Neural progenitor cell (in vitro differentiated cells): ENCODE results near the gene TPST2. TPM values are rescaled to one million over a fixed set of nuclear protein-coding genes. Genes with fewer than 3 reads are reported as not detected.

Source experiments
- DNase-seq: peaks from one replicate; pipeline ENCODE4 v3.0.0-alpha.2; 2016; ENCODE audit warnings: low spot score
- H2AFZ ChIP-seq: fragments of 200-600 bp; sonication (generic); replicated peaks from 2 replicates; pipeline ENCODE4 v1.6.1; 2016; ENCODE audit warnings: antibody characterized with exemption
- H3F3A ChIP-seq: fragments of 200-600 bp; sonication (generic); 2 replicates; pipeline ENCODE4 v1.6.1; 2016; ENCODE audit warnings: antibody characterized with exemption, low read depth
- H3K27ac ChIP-seq: fragments of 200-600 bp; sonication (generic); 2 replicates; pipeline ENCODE4 v1.5.1; 2016; ENCODE audit warnings: mild to moderate bottlenecking
- H3K27me3 ChIP-seq: fragments of 200-600 bp; sonication (generic); 2 replicates; pipeline ENCODE4 v1.6.1; 2016; ENCODE audit warnings: mild to moderate bottlenecking, moderate library complexity
- H3K36me3 ChIP-seq: fragments of 200-600 bp; sonication (generic); 2 replicates; pipeline ENCODE4 v1.5.1; 2016
- H3K4me1 ChIP-seq: fragments of 200-600 bp; sonication (generic); 2 replicates; pipeline ENCODE4 v1.6.1; 2016; ENCODE audit warnings: mixed run types
- H3K4me2 ChIP-seq: fragments of 200-600 bp; sonication (generic); 2 replicates; pipeline ENCODE4 v1.6.1; 2016
- H3K4me3 ChIP-seq: fragments of 200-600 bp; sonication (generic); 2 replicates; pipeline ENCODE4 v1.5.1; 2016
- H3K79me2 ChIP-seq: fragments of 200-600 bp; sonication (generic); 2 replicates; pipeline ENCODE4 v1.6.1; 2016; ENCODE audit warnings: low read depth
- H3K9ac ChIP-seq: fragments of 200-600 bp; sonication (generic); 2 replicates; pipeline ENCODE4 v1.6.1; 2016
- H3K9me3 ChIP-seq: fragments of 200-600 bp; sonication (generic); 2 replicates; pipeline ENCODE4 v1.5.1; 2016; ENCODE audit warnings: low read depth
- H4K20me1 ChIP-seq: fragments of 200-600 bp; sonication (generic); 2 replicates; pipeline ENCODE4 v1.6.1; 2016; ENCODE audit warnings: low read depth
- H3K27ac Mint-ChIP-seq: 3 replicates; pipeline ENCODE4 v1.8.0; 2021; ENCODE audit warnings: mixed read lengths
- H3K27me3 Mint-ChIP-seq: 2 replicates; pipeline ENCODE4 v1.8.0; 2022; ENCODE audit warnings: low read depth, mild to moderate bottlenecking, inconsistent platforms, moderate library complexity, mixed read lengths; ENCODE audit not compliant: insufficient read depth
- H3K36me3 Mint-ChIP-seq: 3 replicates; pipeline ENCODE4 v1.8.0; 2021; ENCODE audit warnings: mixed read lengths
- H3K4me1 Mint-ChIP-seq: 3 replicates; pipeline ENCODE4 v1.8.0; 2021; ENCODE audit warnings: mixed read lengths
- H3K4me3 Mint-ChIP-seq: 3 replicates; pipeline ENCODE4 v1.8.0; 2021; ENCODE audit warnings: mild to moderate bottlenecking, moderate library complexity, mixed read lengths
- H3K9me3 Mint-ChIP-seq: 3 replicates; pipeline ENCODE4 v1.8.0; 2020; ENCODE audit warnings: mixed read lengths
- CTCF ChIP-seq: fragments of 200-600 bp; sonication (generic); IDR thresholded peaks from 2 replicates; pipeline ENCODE4 v1.5.1; 2017; ENCODE audit warnings: antibody characterized with exemption, mild to moderate bottlenecking
- EZH2 ChIP-seq: fragments of 200-600 bp; sonication (generic); IDR thresholded peaks from 2 replicates; pipeline ENCODE4 v1.6.1; 2017; ENCODE audit warnings: antibody characterized with exemption, mild to moderate bottlenecking, moderate library complexity
- EZH2phosphoT487 ChIP-seq: fragments of 200-600 bp; sonication (generic); IDR thresholded peaks from 2 replicates; pipeline ENCODE4 v1.6.1; 2017; ENCODE audit warnings: antibody characterized with exemption
- total RNA-seq: library from RNA; depleted of rRNA; stranded (reverse); fragments of >200 nt; gene quantifications from 2 replicates; pipeline ENCODE4 v1.2.3, GENCODE V29; 2015; ENCODE audit warnings: low replicate concordance

The TPST2 gene
- total RNA-seq, 1 donor from 2014 or later: 31.7 TPM

DNA sequence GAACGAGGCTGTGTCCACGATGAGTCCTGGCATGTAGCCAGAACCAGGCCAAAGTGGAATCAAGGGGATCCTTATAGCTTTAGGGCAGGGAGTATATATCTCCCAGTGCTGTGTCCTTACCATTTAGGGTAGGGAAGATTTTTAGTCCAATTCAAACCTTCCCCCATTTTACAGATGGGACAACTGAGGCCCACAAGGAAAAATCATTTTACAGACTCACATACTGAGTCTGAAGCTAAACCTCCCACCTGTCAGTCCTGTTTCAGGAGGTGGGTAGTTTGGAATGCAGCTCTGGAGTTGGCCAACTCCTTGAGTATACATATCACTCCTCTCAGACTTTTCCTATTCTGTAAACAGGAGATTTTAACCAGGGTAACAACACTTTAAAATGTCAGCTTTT lies 44.5 kb downstream of the TPST2 start:
- no peak overlapping the region for H3K9ac ChIP-seq
- peaks cover 26% of the 10 kb centered on the region for H3K79me2 ChIP-seq
- H3K36me3 ChIP-seq: no peaks in the 10 kb centered on the region
- H3K4me2 ChIP-seq: no peak overlapping the region
- no peak overlapping the region for H3K4me3 ChIP-seq
- no peak overlapping the region for H3K27ac Mint-ChIP-seq
- H3K9me3 ChIP-seq: no peaks in the 10 kb centered on the region
- H3K4me1 Mint-ChIP-seq: peaks cover 16% of the 10 kb centered on the region
- H3K27me3 Mint-ChIP-seq: no peaks in the 10 kb centered on the region
- no peaks in the 10 kb centered on the region for H3K9me3 Mint-ChIP-seq
- H3K36me3 Mint-ChIP-seq: no peaks in the 10 kb centered on the region
- no peak overlapping the region for H2AFZ ChIP-seq
- H3K4me3 Mint-ChIP-seq: no peak overlapping the region
- no peak for DNase-seq
- H3F3A ChIP-seq: peaks cover 6% of the 10 kb centered on the region
- peaks cover 28% of the 10 kb centered on the region for H4K20me1 ChIP-seq
- no peak overlapping the region for H3K27ac ChIP-seq
- H3K27me3 ChIP-seq: no peaks in the 10 kb centered on the region
- no peak for TF ChIP-seq EZH2phosphoT487
- no peak for TF ChIP-seq CTCF
- no peak for TF ChIP-seq EZH2
- H3K4me1 ChIP-seq: peaks cover 4% of the 10 kb centered on the region

DNA sequence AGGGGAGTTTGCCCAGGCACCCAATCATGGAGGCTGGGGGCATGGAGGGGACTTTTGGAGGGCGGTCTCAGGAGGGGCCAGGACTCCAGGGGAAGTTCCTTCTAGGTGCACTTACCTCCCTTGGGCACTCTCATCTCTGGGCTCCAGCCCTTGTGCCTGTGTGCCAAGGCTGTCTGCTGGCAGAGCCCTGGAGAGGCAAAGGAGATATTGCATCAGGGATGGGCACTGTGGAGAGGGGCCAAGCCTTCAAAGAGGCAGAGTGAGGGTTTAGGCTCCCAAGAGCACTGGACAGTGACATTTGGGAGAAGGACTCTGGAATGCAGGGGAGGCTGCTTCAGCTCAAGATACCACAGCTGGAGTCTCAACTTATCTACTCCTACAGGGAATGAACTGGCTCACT lies 45.4 kb downstream of the TPST2 start:
- Histone ChIP-seq H4K20me1 (peaks cover 22% of the 10 kb centered on the region), H2AFZ (no peak overlapping the region), H3K9me3 (no peaks in the 10 kb centered on the region), H3K4me3 (no peak overlapping the region), H3K27me3 (no peaks in the 10 kb centered on the region), H3K9ac (no peak overlapping the region), H3K79me2 (peaks cover 26% of the 10 kb centered on the region), H3K4me1 (no peaks in the 10 kb centered on the region), H3F3A (no peaks in the 10 kb centered on the region), H3K27ac (no peak overlapping the region), H3K36me3 (no peaks in the 10 kb centered on the region), H3K4me2 (no peak overlapping the region)
- no peaks in the 10 kb centered on the region for H3K36me3 Mint-ChIP-seq
- no peak for DNase-seq
- peaks cover 9% of the 10 kb centered on the region for H3K4me1 Mint-ChIP-seq
- H3K4me3 Mint-ChIP-seq: no peak overlapping the region
- no peak overlapping the region for H3K27ac Mint-ChIP-seq
- H3K27me3 Mint-ChIP-seq: no peaks in the 10 kb centered on the region
- no peak for TF ChIP-seq EZH2
- no peaks in the 10 kb centered on the region for H3K9me3 Mint-ChIP-seq

DNA sequence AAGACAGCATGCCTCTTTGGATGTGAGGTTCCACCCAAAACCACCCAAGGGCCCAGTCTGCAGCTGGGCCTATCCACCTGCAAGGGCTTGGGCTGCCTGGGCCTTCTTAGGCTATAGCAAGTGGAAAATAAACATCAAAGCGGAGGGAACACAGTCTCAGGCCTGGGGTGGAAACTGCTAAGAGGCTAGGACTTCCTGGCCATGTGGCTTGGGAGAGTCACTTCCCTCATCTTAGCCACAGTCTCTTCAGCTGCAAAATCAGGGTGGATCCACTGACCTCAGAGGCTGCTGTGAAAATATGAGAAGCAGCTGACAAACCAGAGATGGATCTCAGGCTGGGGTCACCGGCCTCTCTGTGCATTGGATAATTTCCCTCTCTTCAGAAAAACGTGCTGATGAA lies 47.1 kb downstream of the TPST2 start:
- DNase-seq: no peak
- H3K27ac Mint-ChIP-seq: no peak overlapping the region
- Histone ChIP-seq H4K20me1 (peaks cover 21% of the 10 kb centered on the region), H3K9ac (no peak overlapping the region), H3K27ac (no peak overlapping the region), H3K36me3 (no peaks in the 10 kb centered on the region), H3F3A (no peaks in the 10 kb centered on the region), H3K4me1 (no peaks in the 10 kb centered on the region), H3K4me3 (no peak overlapping the region), H3K9me3 (no peaks in the 10 kb centered on the region), H3K4me2 (no peak overlapping the region), H3K79me2 (peaks cover 16% of the 10 kb centered on the region), H2AFZ (no peak overlapping the region), H3K27me3 (no peaks in the 10 kb centered on the region)
- no peaks in the 10 kb centered on the region for H3K9me3 Mint-ChIP-seq
- no peak overlapping the region for H3K4me3 Mint-ChIP-seq
- TF ChIP-seq EZH2phosphoT487 (no peak), EZH2 (no peak), CTCF (no peak)
- H3K4me1 Mint-ChIP-seq: peaks cover 2% of the 10 kb centered on the region
- H3K36me3 Mint-ChIP-seq: no peaks in the 10 kb centered on the region
- no peaks in the 10 kb centered on the region for H3K27me3 Mint-ChIP-seq

GRCh38 chr22:26541167-26541819 lies 48.6 kb downstream of the TPST2 start:
- TF ChIP-seq EZH2 (no peak), EZH2phosphoT487 (no peak), CTCF (no peak)
- no peaks in the 10 kb centered on the region for H3K9me3 Mint-ChIP-seq

More at GRCh38 chr22:26541167-26541819, 48.6 kb downstream of the TPST2 start:
- no peak overlapping the region for H3K27ac ChIP-seq
- peaks cover 8% of the 10 kb centered on the region for H3K79me2 ChIP-seq
- Mint-ChIP-seq H3K4me3 (no peak overlapping the region), H3K27ac (no peak overlapping the region), H3K4me1 (peaks cover 2% of the 10 kb centered on the region), H3K27me3 (no peaks in the 10 kb centered on the region), H3K36me3 (peaks cover 5% of the 10 kb centered on the region)
- DNase-seq: no peak
- H3K9me3 ChIP-seq: no peaks in the 10 kb centered on the region
- H3K4me1 ChIP-seq: no peaks in the 10 kb centered on the region
- H3K27me3 ChIP-seq: no peaks in the 10 kb centered on the region
- H3F3A ChIP-seq: no peaks in the 10 kb centered on the region
- no peak overlapping the region for H2AFZ ChIP-seq
- no peak overlapping the region for H3K4me2 ChIP-seq
- H4K20me1 ChIP-seq: peaks cover 18% of the 10 kb centered on the region
- H3K4me3 ChIP-seq: no peak overlapping the region
- H3K9ac ChIP-seq: no peak overlapping the region
- H3K36me3 ChIP-seq: no peaks in the 10 kb centered on the region
